Left lung (tissue), 10 donors: Measurements from ENCODE around the gene RGS3. TPM values are rescaled to one million over a fixed set of nuclear protein-coding genes. Genes with fewer than 3 reads are reported as not detected.
A peak's percentile ranks its signal among the peaks of the same experiment; 100 is the strongest.
"Not testable (repeated sequence)": the region's sequence is repeated elsewhere in the genome, so short reads cannot be mapped to it uniquely, and the experiment has no call there.

Experiments
- ATAC-seq: fragments of 200-7000 bp; cut with Tn5 transposase; one replicate; pipeline ENCODE4 v1.9.1; 2020; ENCODE audit warnings: moderate library complexity
- DNase-seq, 4 donors: peaks; one replicate each; pipeline ENCODE4 v3.0.0-alpha.2; 2013 to 2020
- H3K27ac ChIP-seq, 2 donors: fragments of 200-600 bp; sonication (generic) in 1 of 2; one replicate each; pipeline versions ENCODE4 v1.5.0 to v1.8.0; 2020 to 2021
- H3K27me3 ChIP-seq, 2 donors: fragments of 200-600 bp; sonication (generic) in 1 of 2; one replicate each; pipeline versions ENCODE4 v1.5.0 to v1.8.0; 2020 to 2021
- H3K36me3 ChIP-seq, 2 donors: fragments of 200-600 bp; sonication (generic) in 1 of 2; one replicate each; pipeline versions ENCODE4 v1.5.0 to v1.8.0; 2020 to 2021
- H3K4me1 ChIP-seq, 2 donors: fragments of 200-600 bp; one replicate each; pipeline ENCODE4 v1.8.0; 2021
- H3K4me3 ChIP-seq, 2 donors: fragments of 200-600 bp; sonication (generic) in 1 of 2; one replicate each; pipeline versions ENCODE4 v1.5.0 to v1.8.0; 2020 to 2021; ENCODE audit warnings: mild to moderate bottlenecking in 1 of 2
- H3K9me3 ChIP-seq, 2 donors: fragments of 200-600 bp; sonication (generic) in 1 of 2; one replicate each; pipeline versions ENCODE4 v1.5.0 to v1.8.0; 2020 to 2021
- CTCF ChIP-seq, 2 donors: fragments of 200-600 bp; sonication (generic) in 1 of 2; IDR thresholded peaks; one replicate each; pipeline versions ENCODE4 v1.5.0 to v1.8.0; 2021; ENCODE audit warnings: antibody characterized with exemption in 2 of 2
- intact Hi-C, 2 donors: fragments of 100-400 bp; cut with DNase I; formaldehyde crosslinking; loops; one replicate each; pipeline versions ENCODE4 v1.11.2 to v1.14.2; 2022
- polyA plus RNA-seq, 6 donors: library from polyadenylated mRNA; unstranded; fragments of 120-200 nt; gene quantifications; one replicate each; pipeline ENCODE4 v1.2.1, GENCODE V29; 2013; ENCODE audit not compliant: insufficient read length in 6 of 6
- total RNA-seq, 2 donors: library from RNA; stranded (reverse); fragmentation: NEBNext Ultra II Directional; extraction: Animal tissue kit (Norgen Biotek cat#: 25700); gene quantifications; one replicate each; pipeline ENCODE4 v1.2.1, GENCODE V29; 2021
- donor health status: DM: no; HTN: yes; CAD: no.
- donor health status: DM: no; HTN: no; CAD: no.

RGS3 gene
- total and polyA plus RNA-seq, 8 donors, result 69.6 to 96.9 (median 77.4) TPM

DNA sequence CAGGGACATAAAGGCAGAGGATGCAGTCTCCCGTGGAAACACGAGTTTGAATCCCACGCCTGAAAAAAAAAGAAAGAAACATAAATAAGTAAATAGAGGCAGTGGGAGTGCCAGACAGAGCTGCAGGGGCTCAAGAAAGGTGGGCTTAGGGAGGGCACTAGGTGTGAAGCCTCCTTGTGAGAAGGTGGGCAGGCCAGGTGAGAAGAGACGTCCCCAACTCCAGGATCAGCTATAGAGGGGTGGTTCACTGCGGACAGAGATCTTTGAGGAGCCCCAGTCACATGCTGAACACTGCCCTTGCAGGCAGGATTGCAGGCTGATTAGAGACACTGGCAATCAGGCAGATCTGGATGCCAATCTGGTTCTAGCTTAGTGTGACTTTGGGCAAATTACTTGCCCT is 172.1 kb downstream of the RGS3 start:
- no peak overlapping the region for H3K4me3 ChIP-seq
- intact Hi-C loops, result no loop called here
- H3K27me3 ChIP-seq, result no peaks in the 10 kb centered on the region
- no peaks in the 10 kb centered on the region for H3K36me3 ChIP-seq
- H3K27ac ChIP-seq, result no peak overlapping the region
- no peak for TF ChIP-seq CTCF (IDR thresholded peaks at IDR 0.05)
- ATAC-seq, result no peak
- H3K4me1 ChIP-seq, result peaks cover 0 to 3% of the 10 kb centered on the region in 2 donors
- H3K9me3 ChIP-seq, result no peaks in the 10 kb centered on the region
- DNase-seq, result peak in 1 of 4 donors; percentile 11

DNA sequence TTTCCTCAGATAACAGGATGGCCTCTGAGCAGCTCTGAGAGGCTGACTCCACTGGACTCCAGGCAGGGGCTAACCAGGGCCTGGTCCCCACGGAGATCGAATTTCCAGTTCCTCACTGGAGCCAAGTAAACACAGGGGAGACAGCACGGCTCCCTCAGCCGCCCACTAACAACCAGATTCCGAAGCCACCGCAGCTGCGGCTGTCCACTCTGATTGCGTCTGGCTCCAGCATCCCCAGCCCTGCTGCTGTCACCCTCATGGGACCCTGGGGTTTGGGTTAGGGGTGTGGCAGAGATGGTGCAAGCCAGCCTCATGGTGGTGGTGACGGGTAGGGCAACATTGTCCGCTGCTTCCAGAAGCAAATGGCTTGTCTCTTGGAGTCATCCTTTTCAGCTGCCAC is 172.6 kb downstream of the RGS3 start:
- peak in 1 of 4 donors; percentile 61 for DNase-seq
- Histone ChIP-seq H3K4me1 (peaks cover 0 to 3% of the 10 kb centered on the region in 2 donors), H3K36me3 (no peaks in the 10 kb centered on the region), H3K27ac (no peak overlapping the region), H3K4me3 (no peak overlapping the region), H3K27me3 (no peaks in the 10 kb centered on the region), H3K9me3 (no peaks in the 10 kb centered on the region)
- ATAC-seq, result no peak
- TF ChIP-seq CTCF (IDR thresholded peaks at IDR 0.05), result no peak
- intact Hi-C loops, result no loop called here

GRCh38 chr9:113636693-113637092 is 173.2 kb downstream of the RGS3 start:
- Histone ChIP-seq H3K27ac (no peak overlapping the region), H3K9me3 (no peaks in the 10 kb centered on the region), H3K4me3 (no peak overlapping the region), H3K4me1 (no peaks in the 10 kb centered on the region), H3K27me3 (no peaks in the 10 kb centered on the region), H3K36me3 (no peaks in the 10 kb centered on the region)
- intact Hi-C loops, result no loop called here
- no peak for ATAC-seq
- peak in 1 of 4 donors; percentile 23 for DNase-seq
- TF ChIP-seq CTCF (IDR thresholded peaks at IDR 0.05), result no peak

- Histone ChIP-seq H3K9me3 (no peaks in the 10 kb centered on the region), H3K27ac (no peak overlapping the region), H3K36me3 (no peaks in the 10 kb centered on the region), H3K4me1 (no peaks in the 10 kb centered on the region), H3K4me3 (no peak overlapping the region), H3K27me3 (no peaks in the 10 kb centered on the region)
- no peak for ATAC-seq
- intact Hi-C loops, result no loop called here
- DNase-seq, result no peak
- TF ChIP-seq CTCF (IDR thresholded peaks at IDR 0.05), result no peak
Measured at GRCh38 chr9:113638490-113638889, 175.0 kb downstream of the RGS3 start.

GRCh38 chr9:113638897-113639296 is 175.4 kb downstream of the RGS3 start:
- H3K36me3 ChIP-seq, result no peaks in the 10 kb centered on the region
- no peak for DNase-seq
- H3K9me3 ChIP-seq, result no peaks in the 10 kb centered on the region
- ATAC-seq, result no peak
- TF ChIP-seq CTCF (IDR thresholded peaks at IDR 0.05), result no peak
- H3K4me3 ChIP-seq, result no peak overlapping the region
- H3K4me1 ChIP-seq, result no peaks in the 10 kb centered on the region
- H3K27me3 ChIP-seq, result no peaks in the 10 kb centered on the region
- intact Hi-C loops, result no loop called here
- no peak overlapping the region for H3K27ac ChIP-seq

DNA sequence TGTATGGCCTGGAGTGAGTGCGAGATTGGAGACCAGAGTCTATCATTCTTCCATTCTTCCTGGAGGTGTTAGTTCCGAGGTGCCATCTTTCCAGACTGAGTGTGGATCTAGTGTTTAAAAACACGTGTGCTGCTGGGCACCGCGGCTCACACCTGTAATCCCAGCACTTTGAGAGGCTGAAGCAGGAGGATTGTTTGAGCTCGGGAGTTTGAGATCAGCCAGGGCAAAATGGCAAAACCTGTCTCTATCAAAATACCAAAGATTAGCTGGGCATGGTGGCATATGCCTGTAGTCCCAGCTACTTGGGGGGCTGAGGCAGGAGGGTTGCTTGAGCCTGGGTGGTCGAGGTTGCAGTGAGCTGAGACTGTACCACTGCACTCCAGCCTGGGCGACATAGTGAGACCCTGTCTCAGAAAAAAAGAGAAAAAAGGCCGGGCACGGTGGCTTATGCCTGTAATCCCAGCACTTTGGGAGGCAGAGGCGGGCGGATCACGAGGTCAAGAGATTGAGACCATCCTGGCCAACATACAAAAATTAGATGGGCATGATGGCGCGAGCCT is 176.0 kb downstream of the RGS3 start:
- H3K27me3 ChIP-seq, DNase-seq, ATAC-seq, H3K27ac ChIP-seq, intact Hi-C loops, H3K4me3 ChIP-seq, H3K36me3 ChIP-seq, H3K9me3 ChIP-seq, H3K4me1 ChIP-seq: not testable (repeated sequence)
